ENCODE measurements around the gene INSR.
A peak's percentile ranks its signal among the peaks of the same experiment; 100 is the strongest.
"Not testable (repeated sequence)": the region's sequence is repeated elsewhere in the genome, so short reads cannot be mapped to it uniquely, and the experiment has no call there.

INSR gene

DNA sequence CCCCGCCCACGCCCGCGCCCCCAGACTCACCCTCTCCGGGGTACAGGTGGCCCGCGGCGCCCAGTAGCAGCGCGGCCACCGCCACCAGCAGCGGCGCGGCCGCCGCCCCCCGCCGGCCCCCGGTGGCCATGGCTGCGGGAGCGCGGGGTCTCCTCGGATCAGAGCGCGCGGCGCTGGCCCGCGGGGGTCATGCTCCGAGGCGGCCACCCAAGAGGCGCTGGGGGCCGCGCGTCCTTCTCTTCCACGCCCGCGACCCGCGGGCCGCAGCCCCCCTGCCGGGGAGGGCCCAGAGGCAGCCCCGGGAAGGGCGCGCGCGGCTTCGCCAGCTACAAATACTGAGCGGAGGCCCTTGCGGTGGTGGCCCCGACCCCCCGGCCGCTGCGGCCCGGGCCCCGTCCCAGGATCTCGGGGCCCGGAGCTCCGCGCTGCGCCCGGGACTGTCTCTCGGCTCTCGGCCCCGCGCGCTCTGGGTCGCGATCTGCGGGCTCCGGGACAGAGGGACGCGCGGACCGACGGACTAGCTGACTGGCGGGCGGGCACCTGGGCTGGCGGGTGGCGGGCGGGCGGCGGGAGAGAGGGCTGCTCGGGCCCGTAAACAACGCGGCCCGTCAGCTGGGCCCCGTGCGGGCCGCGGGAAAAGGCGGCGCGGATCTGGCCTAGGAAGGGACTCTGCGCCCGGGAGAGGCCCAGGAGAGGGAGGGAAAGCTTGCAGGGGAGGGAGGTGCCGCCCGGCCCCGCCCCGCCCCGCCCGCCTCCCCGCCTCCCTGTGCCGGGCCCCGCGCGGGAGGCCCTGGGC, at the start of gene INSR:
Gene INSR, minus strand, starts transcription at position 653 of the 796 bp plus-strand sequence. Its CDS starts 523 bp downstream, at position 130.
- peak; percentile 50 for DNase-seq (ENCODE audit: low read depth)

DNA sequence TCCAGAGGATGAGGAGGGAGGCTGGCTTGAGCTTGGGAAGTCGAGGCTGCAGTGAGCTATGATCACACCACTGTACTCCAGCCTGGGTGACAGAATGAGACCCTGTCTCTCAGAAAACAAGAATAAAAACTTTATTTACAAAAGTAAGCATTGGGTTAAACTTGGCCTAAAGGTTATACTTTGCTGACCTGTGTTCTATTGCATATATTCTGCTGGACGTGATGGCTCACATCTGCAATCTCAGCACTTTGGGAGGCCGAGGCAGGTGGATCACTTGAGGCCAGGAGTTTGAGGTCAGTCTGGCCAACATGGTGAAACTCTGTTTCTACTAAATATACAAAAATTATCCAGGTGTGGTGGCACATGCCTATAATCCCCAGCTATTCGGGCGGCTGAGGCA, 47.9 kb upstream of the INSR start:
- no peak for DNase-seq (ENCODE audit: low read depth)

DNA sequence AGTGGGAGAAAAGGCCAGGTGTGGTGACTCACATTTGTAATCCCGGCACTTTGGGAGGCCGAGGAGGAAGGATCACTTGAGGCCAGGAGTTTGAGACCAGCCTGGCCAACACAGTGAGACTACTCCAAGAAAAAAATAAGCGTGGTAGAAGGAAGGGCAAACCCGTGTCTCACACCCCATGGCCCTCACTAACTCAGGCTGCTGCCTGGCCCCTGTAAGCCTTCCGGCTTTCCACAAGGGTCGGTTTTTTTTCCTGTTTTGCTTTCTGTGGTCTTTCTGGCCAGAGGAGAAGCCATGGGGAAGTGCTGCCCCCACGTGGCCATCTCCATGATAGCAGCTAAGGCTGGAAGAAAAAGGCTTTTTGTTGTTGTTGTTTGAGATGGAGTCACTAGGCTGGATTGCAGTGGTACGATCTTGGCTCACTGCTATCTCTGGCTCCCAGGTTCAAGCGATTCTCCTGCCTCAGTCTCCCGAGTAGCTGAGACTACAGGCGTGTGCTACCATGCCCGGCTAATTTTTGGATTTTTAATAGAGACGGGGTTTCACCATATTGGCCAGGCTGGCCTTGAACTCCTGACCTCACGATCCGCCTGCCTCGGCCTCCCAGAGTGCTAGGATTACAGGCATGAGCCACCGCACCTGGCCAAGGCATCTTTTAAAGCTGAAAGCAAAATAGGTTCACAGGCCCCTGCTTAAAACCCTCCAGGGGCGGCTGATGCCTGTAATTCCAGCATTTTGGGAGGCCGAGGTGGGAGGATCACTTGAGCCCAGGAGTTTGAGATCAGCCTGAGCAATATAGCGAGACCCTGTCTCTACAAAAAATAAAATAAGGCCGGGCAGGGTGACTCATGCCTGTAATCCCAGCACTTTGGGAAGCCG, 47.0 kb upstream of the INSR start:
- DNase-seq (ENCODE audit: low read depth) = no peak

DNA sequence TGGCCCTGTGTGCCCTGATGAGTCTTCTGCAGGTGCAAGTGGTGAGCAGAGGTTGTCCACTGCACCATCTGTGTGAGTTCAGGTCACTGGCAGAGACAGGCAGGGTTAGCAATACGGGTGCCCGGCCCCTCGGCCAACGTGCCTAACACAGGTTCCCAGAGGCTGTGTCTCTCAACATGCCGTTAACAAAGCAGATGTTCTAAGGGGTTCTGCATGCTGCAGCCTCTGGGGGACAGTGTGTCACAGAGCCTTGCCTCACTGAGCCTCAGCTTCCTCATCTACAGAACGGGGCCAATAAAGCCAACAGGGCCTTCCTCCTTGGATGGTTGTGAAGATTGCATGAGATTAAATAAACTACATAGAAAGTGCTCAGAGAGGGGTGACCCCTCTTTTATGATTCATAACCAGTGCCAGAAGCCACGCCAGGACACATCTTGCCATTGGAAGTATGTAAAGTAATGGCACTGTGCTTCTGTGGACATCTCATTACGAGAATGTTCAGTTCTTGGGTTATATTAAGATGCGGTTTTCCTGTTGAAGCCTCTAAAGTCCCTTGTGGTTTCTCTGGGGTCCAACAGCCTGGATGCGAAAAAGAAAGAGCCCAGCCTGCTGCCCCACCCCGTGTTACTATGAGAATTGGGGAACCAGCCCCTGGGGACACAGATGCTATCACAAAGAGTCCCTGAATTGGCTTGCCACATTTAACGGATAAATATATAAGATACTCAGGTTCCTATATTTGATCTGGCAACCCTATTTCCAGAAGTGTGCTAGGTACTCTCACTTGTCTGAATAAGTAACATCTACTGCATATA, 43.4 kb upstream of the INSR start:
- no peak for DNase-seq (ENCODE audit: low read depth)

DNA sequence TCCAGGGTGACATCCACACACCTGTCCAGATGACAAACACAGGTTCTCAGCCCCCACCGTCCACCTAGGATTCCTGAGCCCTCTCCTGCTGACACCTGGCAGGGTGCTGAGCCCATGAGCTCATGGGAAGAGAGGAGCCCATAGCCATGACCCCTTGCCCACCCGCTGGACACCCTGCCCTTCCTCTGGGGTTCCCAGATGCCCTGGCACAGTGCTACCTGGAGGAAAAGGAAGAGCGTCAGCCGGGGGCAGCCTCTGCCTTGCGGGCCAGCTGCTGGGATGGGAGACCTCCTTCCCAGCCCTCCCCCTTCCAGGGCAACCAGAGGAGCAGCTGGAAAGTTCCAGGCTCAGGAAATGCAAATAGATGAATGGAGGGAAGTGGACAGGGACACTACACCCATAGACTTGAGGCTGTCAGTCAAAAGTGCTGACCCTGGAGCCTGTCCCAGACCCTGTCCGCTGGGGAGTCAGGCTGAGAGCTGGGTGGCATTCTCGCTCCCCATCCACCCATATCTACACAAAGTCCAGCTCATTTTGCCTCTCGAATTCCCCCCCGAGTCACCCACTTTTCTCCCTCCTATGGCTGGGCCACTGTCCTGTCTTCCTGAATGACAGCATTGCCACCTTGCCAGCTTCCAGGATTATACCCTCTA, 42.2 kb upstream of the INSR start:
- no peak for DNase-seq (ENCODE audit: low read depth)

DNA sequence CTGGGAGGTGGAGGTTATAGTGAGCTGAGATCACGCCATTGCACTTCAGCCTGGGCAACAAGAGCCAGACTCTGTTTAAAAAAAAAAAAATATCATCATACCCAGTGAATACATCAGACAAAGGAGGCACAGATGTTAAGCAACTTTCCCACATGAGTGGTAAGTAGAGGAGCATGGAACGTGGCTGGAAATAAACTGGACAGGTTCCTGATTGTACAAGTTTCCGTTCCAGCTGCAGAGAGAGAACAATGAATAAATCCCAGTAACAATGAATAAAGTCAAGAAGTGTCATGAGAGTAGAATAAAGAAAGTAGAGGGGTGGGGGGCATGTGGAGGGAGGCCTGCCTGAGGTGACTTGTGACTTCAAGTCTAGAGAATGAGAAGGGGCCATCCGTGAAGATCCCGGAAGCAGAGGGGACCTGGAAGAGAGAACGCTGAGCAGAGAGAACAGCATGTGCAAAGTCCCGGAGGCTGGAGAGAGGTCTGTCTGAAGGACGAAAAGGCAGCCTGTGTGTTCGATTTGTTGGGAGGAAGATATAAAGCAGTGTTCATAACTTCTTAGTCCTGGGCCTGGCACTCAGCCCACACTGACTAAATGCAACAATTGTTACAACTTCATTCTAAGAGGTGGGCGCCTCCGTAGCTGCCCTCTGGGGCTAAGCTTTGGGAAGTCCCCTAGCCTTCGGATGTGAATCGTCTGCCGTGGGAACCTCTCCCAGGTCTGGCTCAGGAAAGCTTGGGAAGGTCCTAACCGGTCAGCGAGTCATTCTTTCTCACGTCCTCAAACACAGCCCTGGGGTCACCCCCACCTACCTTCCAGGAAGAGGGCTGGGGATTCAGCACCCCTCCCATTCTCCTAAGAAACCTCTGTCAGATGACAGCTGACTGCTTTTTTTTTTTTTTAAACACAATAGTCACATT, 39.2 kb upstream of the INSR start:
- DNase-seq (ENCODE audit: low read depth) = no peak

DNA sequence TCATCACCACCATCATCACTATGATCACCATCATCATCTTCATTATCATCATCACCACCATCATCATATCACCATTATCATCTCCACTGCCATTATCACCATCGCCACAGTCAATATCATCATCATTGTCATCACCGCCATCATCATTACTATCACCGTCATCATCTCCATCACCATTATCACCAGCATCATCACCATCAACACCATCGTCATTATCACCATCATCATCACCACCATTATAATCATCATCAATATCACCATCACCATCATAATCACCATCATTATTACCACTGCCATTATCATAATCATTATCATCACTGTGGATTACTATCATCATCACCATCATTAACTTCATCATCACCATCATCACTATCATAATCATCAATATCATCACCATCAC, 37.2 kb upstream of the INSR start:
- DNase-seq (ENCODE audit: low read depth) = no peak

DNA sequence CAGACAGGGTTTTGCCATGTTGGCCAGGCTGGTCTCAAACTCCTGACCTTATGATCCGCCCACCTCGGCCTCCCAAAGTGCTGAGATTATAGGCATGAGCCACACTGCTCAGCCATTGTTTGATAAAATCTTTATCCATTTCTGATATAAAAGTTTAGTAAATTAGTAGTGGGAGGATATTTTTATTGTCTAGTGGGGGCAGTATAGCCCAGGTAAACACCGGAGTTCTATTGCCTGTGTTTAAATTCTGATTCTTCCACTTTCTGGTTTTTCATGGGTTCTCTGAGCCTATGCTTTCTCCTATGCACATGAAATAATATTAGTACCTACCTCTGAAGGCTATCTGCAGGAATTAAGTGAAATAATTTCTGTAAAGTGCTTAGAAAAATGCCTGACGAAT, 34.4 kb upstream of the INSR start:
- no peak for DNase-seq (ENCODE audit: low read depth)

DNA sequence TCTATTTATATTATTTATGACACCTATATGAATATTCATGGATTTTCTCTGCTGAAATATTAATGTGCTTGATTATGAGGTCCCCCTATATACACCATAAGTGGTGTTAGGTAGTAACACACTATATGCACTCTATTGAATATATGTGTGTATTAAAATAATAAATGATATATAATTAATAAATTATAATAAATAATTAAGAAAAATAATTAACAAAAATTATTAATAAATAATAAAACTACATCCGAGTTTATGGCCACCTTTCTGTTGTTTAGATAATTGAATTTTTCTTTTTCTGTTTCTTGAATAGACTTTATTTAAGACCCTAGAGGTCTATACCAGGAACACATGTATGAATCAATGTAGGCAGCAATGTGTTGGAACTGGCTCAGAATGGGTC, 33.6 kb upstream of the INSR start:
- DNase-seq (ENCODE audit: low read depth) = no peak

DNA sequence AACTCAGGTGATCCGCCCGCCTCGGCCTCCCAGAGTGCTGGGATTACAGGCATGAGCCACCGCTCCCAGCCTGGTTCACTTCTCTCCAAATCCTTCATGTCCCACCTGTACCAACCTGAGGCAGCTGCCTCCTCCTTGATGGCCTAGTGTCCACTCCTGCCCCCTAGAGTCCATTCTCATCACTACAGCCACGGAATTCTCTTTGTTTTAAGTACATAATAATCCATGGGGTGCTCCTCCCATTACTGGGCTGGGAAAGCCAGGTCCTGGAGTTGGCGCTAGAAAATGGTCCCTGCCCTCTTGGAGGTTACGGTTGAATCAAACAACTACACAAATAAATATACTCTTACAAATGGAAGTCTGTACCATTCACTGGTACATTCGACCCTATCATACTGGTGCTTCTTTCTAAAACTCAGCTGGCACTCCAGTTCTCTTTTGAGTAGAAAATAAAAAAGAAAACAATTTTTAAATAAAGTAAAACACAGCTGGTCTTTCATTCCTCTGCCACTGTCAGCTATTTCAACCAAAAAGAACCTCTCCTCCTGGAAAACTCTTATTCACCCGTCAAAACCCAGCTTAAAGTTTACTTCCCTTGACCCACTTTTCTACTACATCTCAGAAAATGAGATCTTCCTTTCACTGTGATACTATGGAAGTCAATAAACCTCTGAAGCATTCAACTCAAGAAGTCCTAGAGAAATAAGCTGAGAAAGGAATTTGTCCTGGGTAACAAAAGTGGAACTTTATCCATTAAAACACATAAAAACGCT, 32.1 kb upstream of the INSR start:
- DNase-seq (ENCODE audit: low read depth) = no peak

DNA sequence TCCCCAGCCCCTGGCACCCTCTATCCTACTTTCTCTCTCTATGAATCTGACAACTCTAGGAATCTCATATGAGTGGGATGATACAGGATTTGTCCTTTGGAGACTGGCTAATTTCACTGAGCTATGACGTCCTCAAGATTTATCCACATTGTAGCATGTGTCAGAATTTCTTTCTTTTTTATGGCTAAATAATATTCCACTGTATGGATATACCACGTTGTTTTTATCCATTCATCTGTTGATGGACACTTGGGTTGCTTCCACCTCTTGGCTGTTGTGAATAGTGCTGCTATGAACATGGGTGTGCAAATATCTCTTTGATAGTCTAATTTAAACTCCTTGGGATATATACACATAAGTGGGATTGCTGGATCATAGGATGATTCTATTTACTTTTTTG, 24.0 kb upstream of the INSR start:
- DNase-seq (ENCODE audit: low read depth) = no peak

DNA sequence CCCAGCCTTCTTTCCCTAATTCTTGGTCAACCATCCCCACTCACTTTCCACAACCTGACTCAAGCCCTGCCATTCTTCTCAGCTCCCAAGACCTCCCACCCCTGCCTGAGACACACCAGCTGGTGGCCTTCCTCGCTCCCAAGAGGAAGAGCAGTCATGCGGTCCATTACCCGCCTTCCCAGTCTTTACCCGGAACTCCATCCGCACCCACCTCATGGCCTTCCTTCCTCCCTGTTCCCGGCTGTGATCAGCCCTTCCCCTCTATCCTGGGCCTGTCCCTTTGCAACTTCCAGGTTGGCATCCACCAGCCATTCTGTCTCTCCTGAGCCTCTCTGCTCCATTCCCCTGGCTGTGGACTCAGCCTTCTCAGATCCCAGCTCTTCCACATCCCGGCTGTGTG, 18.6 kb upstream of the INSR start:
- no peak for DNase-seq (ENCODE audit: low read depth)

DNA sequence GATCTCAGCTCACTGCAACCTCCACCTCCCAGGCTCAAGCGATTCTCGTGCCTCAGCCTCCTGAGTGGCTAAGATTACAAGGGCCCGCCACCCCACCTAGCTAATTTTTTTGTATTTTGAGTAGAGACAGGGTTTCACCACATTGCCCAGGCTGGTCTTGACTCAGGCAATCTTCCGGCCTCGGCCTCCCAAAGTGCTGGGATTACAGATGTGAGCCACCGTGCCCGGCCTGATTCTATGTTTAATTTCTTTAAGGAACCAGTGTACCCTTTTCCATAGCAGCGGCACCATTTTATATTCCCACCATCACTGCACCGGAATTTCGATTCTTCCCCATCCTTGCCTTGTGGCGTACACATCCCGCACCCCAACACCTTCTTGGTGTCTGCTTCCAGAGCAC, 17.7 kb upstream of the INSR start:
- DNase-seq (ENCODE audit: low read depth) = no peak

DNA sequence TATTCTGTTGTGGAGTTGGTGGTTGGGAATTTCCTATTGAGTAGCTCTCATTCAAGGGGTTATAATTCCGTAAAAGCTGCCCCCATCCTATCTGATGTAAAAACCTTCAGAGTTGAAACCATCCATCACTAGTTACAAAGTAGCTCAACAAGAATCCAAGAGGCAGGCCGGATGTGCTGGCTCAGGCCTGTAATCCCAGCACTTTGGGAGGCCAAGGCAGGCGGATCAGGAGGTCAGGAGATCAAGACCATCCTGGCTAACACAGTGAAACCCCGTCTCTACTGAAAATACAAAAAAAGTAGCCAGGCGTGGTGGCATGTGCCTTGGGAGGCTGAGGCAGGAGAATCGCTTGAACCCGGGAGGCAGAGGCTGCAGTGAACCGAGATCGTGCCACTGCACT, 14.1 kb upstream of the INSR start:
- not testable (repeated sequence) for DNase-seq (ENCODE audit: low read depth)

DNA sequence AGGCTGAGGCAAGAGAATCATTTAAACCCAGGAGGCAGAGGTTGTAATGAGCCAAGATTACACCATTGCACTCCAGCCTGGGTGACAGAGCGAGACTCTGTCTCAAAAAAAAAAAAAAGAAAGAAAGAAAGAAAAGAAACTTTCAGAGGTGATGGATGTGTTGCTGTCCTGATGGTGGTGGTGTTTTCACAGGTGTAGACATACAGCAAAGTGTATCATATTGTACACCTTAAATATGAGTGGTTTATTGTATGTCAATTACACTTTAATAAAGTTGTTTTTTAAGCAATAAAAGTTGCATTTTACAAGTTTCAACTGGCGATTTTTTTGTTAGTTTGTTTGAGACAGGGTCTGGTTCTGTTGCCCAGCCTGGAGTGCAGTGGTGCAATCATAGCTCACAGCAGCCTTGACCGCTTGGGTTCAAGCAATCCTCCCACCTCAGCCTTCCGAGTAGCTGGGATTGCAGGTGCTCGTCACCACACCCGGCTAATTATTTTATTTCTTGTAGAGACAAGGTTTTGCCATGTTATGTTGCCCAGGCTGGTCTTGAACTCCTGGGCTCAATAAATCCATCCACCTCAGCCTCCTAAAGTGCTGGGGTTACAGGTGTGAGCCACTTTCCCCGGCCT, 13.5 kb upstream of the INSR start:
- no peak for DNase-seq (ENCODE audit: low read depth)

DNA sequence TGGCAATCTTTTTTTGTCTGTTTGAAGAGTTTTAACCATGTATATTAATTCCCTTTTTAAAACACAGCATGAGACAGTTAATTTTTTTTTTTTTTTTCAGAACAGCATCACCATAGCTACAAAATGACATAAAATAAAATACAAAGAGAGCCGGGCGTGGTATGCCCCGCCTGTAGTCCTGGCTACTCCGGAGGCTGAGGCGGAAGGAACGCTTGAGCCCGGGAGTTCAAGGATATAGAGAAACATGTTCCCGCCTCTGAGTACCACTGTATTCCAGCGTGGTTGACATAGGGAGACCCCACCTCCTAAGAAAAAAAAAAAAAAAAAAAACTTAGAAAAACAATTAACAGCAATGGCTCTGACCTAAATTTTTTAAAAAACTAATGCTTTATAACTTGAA, 10.0 kb upstream of the INSR start:
- DNase-seq (ENCODE audit: low read depth) = no peak

DNA sequence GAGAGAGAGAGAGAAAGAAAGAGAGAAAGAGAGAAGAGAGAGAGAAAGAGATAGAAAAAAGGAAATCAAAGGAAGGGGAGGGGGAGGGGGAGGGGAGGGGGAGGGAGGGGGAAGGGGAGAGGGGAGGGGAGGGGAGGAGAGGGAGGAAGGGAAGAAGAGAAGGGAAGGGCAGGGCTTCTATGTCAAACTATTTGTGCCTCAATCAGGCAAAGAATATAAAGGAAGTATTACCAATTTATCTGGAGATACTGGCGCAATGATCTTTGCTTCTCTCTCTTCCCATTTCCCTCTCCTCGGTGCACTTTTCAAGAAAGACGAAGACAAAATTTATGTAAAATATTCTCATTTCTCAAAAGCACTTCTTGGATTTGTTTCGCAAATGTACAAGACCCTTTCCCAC, 9.3 kb upstream of the INSR start:
- DNase-seq (ENCODE audit: low read depth) = no peak

DNA sequence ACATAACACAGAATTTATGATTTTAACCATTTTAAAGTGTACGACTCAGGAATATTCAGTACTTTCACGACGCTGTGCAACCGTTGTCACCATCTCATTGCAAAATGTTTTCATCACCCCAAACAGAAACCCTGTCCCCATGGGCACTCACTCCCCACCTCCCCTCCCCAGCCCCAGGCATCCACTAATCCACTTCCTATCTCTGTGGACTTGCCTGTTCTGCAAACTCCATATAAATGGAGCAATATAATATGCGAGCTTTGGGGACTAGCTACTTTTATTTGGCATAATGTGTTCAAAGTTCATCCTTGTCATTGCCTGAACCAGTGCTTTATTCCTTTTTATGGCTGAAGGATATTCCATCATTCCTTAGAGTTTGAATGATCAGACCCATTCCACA, 7.3 kb upstream of the INSR start:
- no peak for DNase-seq (ENCODE audit: low read depth)

DNA sequence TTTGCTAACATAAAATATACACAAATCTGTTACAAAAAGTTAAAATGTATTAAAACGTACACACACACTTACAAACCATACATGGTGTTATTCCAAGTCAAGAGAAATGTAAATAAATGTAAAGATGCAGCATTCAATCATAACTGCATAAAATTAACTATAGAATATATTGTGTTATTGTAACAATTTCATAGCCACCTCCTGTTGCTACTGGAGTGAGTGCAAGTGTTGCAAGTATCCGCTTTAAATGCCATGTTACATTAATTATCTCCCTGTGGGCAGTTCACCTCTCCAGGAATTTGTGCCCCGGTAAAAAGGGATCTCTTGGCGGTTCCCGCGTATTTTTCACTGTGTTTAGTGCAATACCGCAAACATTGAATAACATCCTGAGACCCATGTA, 3.5 kb upstream of the INSR start:
- DNase-seq (ENCODE audit: low read depth) = no peak
